Hippocampal formation (tissue), 2 donors: Measurements from ENCODE around the gene FAM222A.
A peak's percentile ranks its signal among the peaks of the same experiment; 100 is the strongest.

ENCODE experiments used
- DNase-seq, 2 donors: peaks; one replicate each; lab custom pipeline; 2025; lab: John Stamatoyannopoulos, UW

FAM222A gene

GRCh38 chr12:109798691-109799090 lies 85.1 kb downstream of the FAM222A start:
- no peak for DNase-seq

GRCh38 chr12:109800536-109800935 lies 86.9 kb downstream of the FAM222A start:
- DNase-seq, result no peak

DNA sequence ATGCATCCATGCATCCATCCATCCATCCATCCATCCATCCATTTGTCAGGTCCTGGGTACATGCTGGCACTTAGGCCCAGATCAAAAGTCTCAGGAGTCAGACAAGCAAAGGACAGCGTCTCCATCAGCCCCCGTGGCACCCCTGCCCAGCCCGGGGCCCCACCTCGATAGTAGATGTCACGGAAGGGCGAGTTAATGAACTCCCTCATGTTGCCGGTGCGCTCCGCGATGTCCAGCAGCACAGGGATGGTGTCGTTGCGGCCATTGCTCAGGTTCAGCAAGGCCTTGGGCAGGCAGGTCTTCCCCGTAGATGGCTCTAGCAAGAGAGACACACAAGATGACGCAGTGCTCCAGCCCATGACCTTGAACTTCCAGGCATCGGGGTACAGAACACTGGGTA lies 89.2 kb downstream of the FAM222A start:
- DNase-seq, result no peak

GRCh38 chr12:109803678-109804077 lies 90.1 kb downstream of the FAM222A start:
- no peak for DNase-seq

DNA sequence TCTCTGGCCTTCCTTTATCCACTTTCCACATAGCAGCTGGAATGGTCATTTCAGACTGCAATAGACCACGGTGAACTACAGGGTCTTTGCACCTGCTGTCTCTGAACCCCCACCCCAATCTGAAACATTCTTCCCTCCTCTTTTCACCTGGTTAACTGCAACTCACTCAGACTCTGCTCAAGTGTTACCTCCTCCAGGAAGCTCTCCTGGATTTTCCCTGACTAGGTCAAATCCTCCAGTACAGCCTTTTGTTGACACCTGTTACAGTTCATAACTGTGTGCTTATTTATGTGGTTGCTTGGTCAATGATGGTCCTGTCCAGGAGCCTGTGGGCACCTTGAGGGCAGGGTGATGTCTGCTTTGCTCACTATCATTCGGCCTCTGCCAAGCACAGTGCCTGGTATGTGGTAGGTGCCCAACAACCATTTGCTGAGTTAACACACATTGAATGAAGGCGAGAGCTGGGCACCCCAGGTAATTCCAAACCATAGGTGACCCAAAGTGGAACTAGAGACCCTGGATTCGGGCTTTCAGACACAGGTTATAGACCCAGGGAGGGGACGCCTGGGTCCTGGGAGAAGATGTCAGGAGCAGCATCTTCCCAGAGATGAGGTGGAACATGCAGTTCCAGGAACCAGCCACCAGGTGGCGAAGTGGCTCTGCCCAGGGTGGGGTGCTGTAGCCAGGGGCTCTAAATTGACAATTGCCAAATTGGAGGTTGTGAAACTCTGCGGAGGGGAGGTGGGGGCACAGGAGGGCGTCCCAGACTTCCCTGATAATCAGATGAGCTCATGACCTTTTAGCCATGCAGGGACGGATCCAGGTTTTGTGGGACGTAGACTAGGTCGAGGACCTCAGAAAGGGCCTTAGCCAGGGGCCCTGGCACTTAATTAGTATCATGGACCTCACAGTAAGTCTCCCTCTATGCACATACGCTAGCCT lies 91.5 kb downstream of the FAM222A start:
- peak in 1 of 2 donors; percentile 64 for DNase-seq

GRCh38 chr12:109807954-109808643 lies 94.5 kb downstream of the FAM222A start:
- DNase-seq, result no peak

DNA sequence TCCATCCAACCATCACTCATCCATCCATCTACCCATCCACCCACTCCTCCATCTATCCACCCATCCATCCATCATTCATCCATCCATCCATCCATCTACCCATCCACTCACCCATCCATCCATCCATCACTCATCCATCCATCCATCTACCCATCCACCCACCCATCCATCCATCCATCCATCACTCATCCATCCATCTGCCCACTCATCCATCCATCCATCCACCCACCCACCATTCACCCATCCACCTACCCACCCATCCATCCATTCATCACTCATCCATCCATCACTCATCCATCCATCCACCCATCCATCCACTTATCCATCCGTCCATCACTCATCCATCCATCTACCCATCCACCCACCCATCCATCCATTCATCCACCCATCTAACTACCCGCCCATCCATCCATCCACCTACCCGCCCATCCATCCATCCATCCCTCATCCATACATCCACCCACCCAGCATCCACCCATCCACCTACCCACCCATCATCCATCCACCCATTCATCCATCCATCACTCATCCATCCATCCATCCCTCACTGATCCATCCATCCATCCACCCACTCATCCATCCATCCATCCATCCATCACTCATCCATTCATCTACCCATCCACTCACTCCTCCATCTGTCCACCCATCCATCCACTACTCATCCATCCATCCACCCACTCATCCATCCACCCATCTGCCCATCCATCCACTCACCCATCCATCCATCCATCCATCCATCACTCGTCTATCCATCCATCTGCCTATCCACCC lies 95.4 kb downstream of the FAM222A start:
- no peak for DNase-seq

GRCh38 chr12:109810954-109811623 lies 97.5 kb downstream of the FAM222A start:
- DNase-seq, result no peak

DNA sequence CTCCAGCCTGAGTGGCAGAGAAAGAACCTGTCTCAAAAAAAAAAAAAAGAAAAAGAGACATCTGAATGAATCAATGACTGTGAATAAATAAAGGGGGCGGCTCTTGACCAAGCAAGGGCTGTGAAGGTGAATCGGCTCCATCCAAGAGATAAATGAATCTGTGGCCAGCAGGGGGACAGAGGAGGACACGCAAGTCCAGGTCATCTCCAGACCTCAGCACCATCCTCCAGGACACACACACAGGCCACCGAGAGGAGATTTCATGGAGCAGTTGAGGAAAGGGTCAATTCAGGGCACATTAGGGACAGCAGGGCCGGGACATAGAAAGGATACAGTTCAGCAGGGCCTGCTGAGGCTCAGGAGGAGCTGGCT lies 98.0 kb downstream of the FAM222A start:
- DNase-seq, result no peak

DNA sequence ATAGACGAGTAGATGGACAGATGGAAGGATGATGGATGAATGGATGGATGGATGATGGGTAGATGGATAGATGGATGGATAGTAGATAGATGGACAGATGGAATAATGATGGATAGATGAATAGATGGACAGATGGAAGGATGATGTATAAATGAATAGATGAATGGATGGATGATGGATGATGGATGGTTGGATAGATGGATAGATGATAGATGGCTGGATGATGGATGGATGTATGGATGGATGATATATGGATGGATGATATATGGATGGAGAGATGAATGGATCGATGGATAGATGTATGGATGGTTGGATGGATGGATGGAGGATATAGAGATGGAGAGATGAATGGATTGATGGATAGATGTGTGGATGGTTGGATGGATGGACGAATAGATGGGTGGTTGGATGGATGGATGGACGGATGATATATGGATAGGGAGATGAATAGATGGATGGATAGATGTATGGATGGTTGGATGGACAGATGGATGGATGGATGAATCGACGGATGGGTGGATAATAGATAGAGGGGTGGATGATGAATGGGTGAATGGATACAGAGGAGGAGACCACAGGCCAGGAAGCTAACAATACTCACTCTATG lies 100.3 kb downstream of the FAM222A start:
- no peak for DNase-seq

DNA sequence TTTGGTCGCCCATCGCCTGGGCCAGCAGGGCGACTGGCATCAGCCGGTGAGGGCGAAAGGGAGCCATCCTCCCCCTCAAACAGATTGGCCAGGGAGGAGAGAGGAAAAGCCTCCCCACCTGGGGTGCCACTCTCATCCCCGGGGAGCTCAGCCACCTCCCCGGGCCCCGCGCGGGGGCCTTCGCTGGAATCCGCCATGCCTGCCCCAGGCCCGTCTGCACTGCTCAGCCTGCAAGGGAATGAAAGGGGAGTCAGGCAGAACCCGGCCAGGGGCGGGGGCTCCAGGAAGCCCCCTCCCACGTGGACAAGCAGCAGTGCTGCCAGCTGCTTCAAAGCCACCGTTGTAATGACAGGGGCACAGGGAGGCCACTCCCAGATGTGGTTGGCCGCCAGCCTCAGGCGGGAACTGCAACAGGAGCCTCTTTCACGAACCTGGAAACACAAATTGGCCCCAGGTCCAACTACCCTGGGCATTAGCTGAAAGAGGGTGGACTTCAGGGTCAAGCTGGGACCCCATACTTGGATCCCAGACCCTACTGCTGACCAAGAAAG lies 101.0 kb downstream of the FAM222A start:
- no peak for DNase-seq

DNA sequence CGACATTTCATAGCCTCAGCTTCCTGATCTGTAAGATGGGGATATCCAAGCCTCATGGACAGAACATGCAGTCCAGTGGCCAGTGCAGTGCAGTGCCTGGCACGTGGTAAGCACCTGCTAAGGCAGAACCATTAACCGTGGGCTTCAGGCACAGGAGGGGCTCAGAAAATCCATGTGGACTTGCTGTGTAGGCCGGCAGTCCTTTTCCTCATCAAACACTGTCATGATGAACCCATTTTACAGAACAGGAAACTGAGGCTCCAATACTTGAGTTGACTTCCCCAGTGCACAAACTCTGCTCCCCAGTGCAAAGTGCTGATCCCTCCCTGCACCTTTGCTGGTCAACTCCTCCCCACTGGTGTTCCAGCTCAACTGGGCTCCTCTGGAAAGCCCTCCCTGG lies 101.6 kb downstream of the FAM222A start:
- DNase-seq, result no peak

GRCh38 chr12:109815757-109816617 lies 102.4 kb downstream of the FAM222A start:
- no peak for DNase-seq

DNA sequence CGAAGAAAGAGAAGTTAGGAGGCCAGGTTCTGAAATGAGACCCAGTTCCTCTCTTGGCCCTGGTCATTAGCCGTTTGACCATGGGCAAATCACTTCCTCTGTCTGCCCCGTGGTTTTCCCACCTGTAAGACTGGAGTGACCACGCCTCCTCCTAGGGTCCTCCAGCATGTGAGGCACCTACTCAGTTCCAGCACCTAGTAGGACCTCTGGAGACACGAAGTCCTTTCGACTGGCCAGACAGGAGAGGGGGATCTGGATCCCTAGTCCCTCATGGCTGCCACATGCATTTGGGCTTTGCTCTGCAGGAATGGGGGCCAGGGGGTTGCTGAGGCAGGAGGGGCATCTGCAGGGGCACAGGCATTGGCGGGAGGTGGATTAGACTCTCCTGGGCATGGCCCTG lies 103.2 kb downstream of the FAM222A start:
- no peak for DNase-seq

- no peak for DNase-seq
These were observed 104.1 kb downstream of the FAM222A start for GRCh38 chr12:109817627-109818231.

DNA sequence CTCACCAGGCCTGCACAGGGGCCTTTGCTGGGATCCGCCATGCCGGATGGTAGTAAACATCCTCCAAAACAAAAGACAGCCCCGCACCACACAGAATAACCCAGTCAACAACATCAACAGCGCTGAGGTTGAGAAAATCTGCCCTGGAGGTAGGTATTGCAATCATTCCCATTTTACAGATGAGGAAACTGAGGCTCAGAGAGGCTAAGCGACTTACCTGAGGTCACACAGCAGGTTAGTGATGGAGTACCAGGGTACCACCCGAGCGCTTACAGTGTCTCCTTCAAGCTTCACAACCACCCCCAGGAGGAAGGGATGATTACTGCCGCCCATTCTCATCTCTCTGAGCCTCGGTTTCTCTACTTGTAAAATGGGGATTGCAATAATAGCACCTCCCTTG lies 104.6 kb downstream of the FAM222A start:
- no peak for DNase-seq

GRCh38 chr12:109818905-109819500 lies 105.4 kb downstream of the FAM222A start:
- DNase-seq, result no peak
